Activated CD4-positive, alpha-beta T cell treated with anti-CD3 and anti-CD28 coated beads, Interleukin-2, amount 10 ng/mL, durations not matched to agents 24 days and 14 days (primary cell): ENCODE data around the gene ZSWIM3. TPM values are rescaled to one million over a fixed set of nuclear protein-coding genes. Genes with fewer than 3 reads are reported as not detected.
A peak's percentile ranks its signal among the peaks of the same experiment; 100 is the strongest.
"Not testable (repeated sequence)": the region's sequence is repeated elsewhere in the genome, so short reads cannot be mapped to it uniquely, and the experiment has no call there.

Experiments
- DNase-seq: peaks from one replicate; pipeline ENCODE4 v3.0.0; 2022
- H3K27ac Mint-ChIP-seq: one replicate; pipeline ENCODE4 v1.8.0; 2022; ENCODE audit warnings: mild to moderate bottlenecking, mixed read lengths
- H3K27me3 Mint-ChIP-seq: one replicate; pipeline ENCODE4 v1.8.0; 2022; ENCODE audit warnings: mixed read lengths
- H3K36me3 Mint-ChIP-seq: one replicate; pipeline ENCODE4 v1.8.0; 2022; ENCODE audit warnings: low read depth, mild to moderate bottlenecking, mixed read lengths
- H3K4me1 Mint-ChIP-seq: one replicate; pipeline ENCODE4 v1.8.0; 2021; ENCODE audit warnings: mixed read lengths
- H3K4me3 Mint-ChIP-seq: one replicate; pipeline ENCODE4 v1.8.0; 2022; ENCODE audit warnings: mild to moderate bottlenecking, moderate library complexity, mixed read lengths
- H3K9me3 Mint-ChIP-seq: one replicate; pipeline ENCODE4 v1.8.0; 2021; ENCODE audit warnings: mixed read lengths
- intact Hi-C: fragments of 100-400 bp; cut with micrococcal nuclease; formaldehyde crosslinking; loops from one replicate; pipeline ENCODE4 v1.15.1; 2023
- total RNA-seq: library from RNA; stranded (reverse); gene quantifications from 2 replicates; pipeline ENCODE4 v1.2.3, GENCODE V29; 2022

Gene ZSWIM3
- total RNA-seq, 1 donor from 2014 or later = 5.5 TPM

GRCh38 chr20:45894797-45895196 is 37.4 kb downstream of the ZSWIM3 start:
- no peaks in the 10 kb centered on the region for H3K27me3 Mint-ChIP-seq
- no peak overlapping the region for H3K4me3 Mint-ChIP-seq
- peaks cover 17% of the 10 kb centered on the region for H3K4me1 Mint-ChIP-seq
- H3K36me3 Mint-ChIP-seq = peaks cover 10% of the 10 kb centered on the region
- H3K27ac Mint-ChIP-seq = no peak overlapping the region
- intact Hi-C loops = no loop called here
- no peak for DNase-seq
- H3K9me3 Mint-ChIP-seq = no peaks in the 10 kb centered on the region

- Mint-ChIP-seq H3K27ac (no peak overlapping the region), H3K9me3 (no peaks in the 10 kb centered on the region), H3K4me1 (peaks cover 11% of the 10 kb centered on the region), H3K36me3 (peaks cover 10% of the 10 kb centered on the region), H3K4me3 (no peak overlapping the region), H3K27me3 (no peaks in the 10 kb centered on the region)
- intact Hi-C loops = no loop called here
- DNase-seq = no peak
Observed at GRCh38 chr20:45896641-45897161, 39.3 kb downstream of the ZSWIM3 start.

- Mint-ChIP-seq H3K27ac (no peak overlapping the region), H3K36me3 (peaks cover 10% of the 10 kb centered on the region), H3K9me3 (no peaks in the 10 kb centered on the region), H3K27me3 (no peaks in the 10 kb centered on the region), H3K4me3 (no peak overlapping the region), H3K4me1 (peaks cover 7% of the 10 kb centered on the region)
- intact Hi-C loops = no loop called here
- no peak for DNase-seq
Observed at GRCh38 chr20:45897289-45897688, 39.9 kb downstream of the ZSWIM3 start.

GRCh38 chr20:45897692-45898091 is 40.3 kb downstream of the ZSWIM3 start:
- no peak overlapping the region for H3K27ac Mint-ChIP-seq
- H3K27me3 Mint-ChIP-seq = no peaks in the 10 kb centered on the region
- no peak for DNase-seq
- H3K36me3 Mint-ChIP-seq = peaks cover 7% of the 10 kb centered on the region
- H3K4me1 Mint-ChIP-seq = peaks cover 3% of the 10 kb centered on the region
- intact Hi-C loops = no loop called here
- no peaks in the 10 kb centered on the region for H3K9me3 Mint-ChIP-seq
- no peak overlapping the region for H3K4me3 Mint-ChIP-seq

- Mint-ChIP-seq H3K4me1 (peaks cover 2% of the 10 kb centered on the region), H3K27me3 (no peaks in the 10 kb centered on the region), H3K36me3 (peaks cover 5% of the 10 kb centered on the region), H3K9me3 (no peaks in the 10 kb centered on the region), H3K27ac (no peak overlapping the region), H3K4me3 (no peak overlapping the region)
- DNase-seq = no peak
- intact Hi-C loops = no loop called here
Observed at GRCh38 chr20:45898285-45898684, 40.9 kb downstream of the ZSWIM3 start.

GRCh38 chr20:45899046-45899835 is 41.8 kb downstream of the ZSWIM3 start:
- peak overlapping the region; percentile 7 for H3K27ac Mint-ChIP-seq
- H3K4me1 Mint-ChIP-seq = no peaks in the 10 kb centered on the region
- intact Hi-C loops = no loop called here
- H3K4me3 Mint-ChIP-seq = no peak overlapping the region
- no peaks in the 10 kb centered on the region for H3K27me3 Mint-ChIP-seq
- H3K9me3 Mint-ChIP-seq = no peaks in the 10 kb centered on the region
- DNase-seq = no peak
- peaks cover 5% of the 10 kb centered on the region for H3K36me3 Mint-ChIP-seq

GRCh38 chr20:45901332-45901731 is 43.9 kb downstream of the ZSWIM3 start:
- H3K4me1 Mint-ChIP-seq, DNase-seq, intact Hi-C loops, H3K4me3 Mint-ChIP-seq, H3K9me3 Mint-ChIP-seq, H3K36me3 Mint-ChIP-seq, H3K27me3 Mint-ChIP-seq, H3K27ac Mint-ChIP-seq: not testable (repeated sequence)

GRCh38 chr20:45902199-45902701 is 44.8 kb downstream of the ZSWIM3 start:
- intact Hi-C loops = no loop called here
- no peak for DNase-seq
- H3K27ac Mint-ChIP-seq = no peak overlapping the region
- H3K4me1 Mint-ChIP-seq = no peaks in the 10 kb centered on the region
- H3K9me3 Mint-ChIP-seq = no peaks in the 10 kb centered on the region
- no peaks in the 10 kb centered on the region for H3K27me3 Mint-ChIP-seq
- no peak overlapping the region for H3K4me3 Mint-ChIP-seq
- H3K36me3 Mint-ChIP-seq = peaks cover 5% of the 10 kb centered on the region

- Mint-ChIP-seq H3K27ac (no peak overlapping the region), H3K9me3 (no peaks in the 10 kb centered on the region), H3K27me3 (no peaks in the 10 kb centered on the region), H3K4me3 (no peak overlapping the region), H3K36me3 (no peaks in the 10 kb centered on the region), H3K4me1 (no peaks in the 10 kb centered on the region)
- no peak for DNase-seq
- intact Hi-C loops = no loop called here
Observed at GRCh38 chr20:45904583-45905504, 47.4 kb downstream of the ZSWIM3 start.

GRCh38 chr20:45905505-45906079 is 48.2 kb downstream of the ZSWIM3 start:
- no peak overlapping the region for H3K4me3 Mint-ChIP-seq
- no peaks in the 10 kb centered on the region for H3K36me3 Mint-ChIP-seq
- peaks cover 2% of the 10 kb centered on the region for H3K9me3 Mint-ChIP-seq
- H3K27me3 Mint-ChIP-seq = no peaks in the 10 kb centered on the region
- DNase-seq = no peak
- H3K27ac Mint-ChIP-seq = no peak overlapping the region
- peaks cover 2% of the 10 kb centered on the region for H3K4me1 Mint-ChIP-seq
- intact Hi-C loops = no loop called here

GRCh38 chr20:45907219-45907948 is 50.0 kb downstream of the ZSWIM3 start:
- intact Hi-C loops = no loop called here
- Mint-ChIP-seq H3K36me3 (no peaks in the 10 kb centered on the region), H3K4me3 (no peak overlapping the region), H3K9me3 (peaks cover 4% of the 10 kb centered on the region), H3K27me3 (no peaks in the 10 kb centered on the region), H3K27ac (no peak overlapping the region), H3K4me1 (peaks cover 10% of the 10 kb centered on the region)
- DNase-seq = no peak

- Mint-ChIP-seq H3K27me3 (peaks cover 1% of the 10 kb centered on the region), H3K4me1 (peaks cover 11% of the 10 kb centered on the region), H3K36me3 (no peaks in the 10 kb centered on the region), H3K9me3 (peaks cover 4% of the 10 kb centered on the region), H3K4me3 (no peak overlapping the region), H3K27ac (no peak overlapping the region)
- intact Hi-C loops = no loop called here
- no peak for DNase-seq
Observed at GRCh38 chr20:45908084-45908483, 50.7 kb downstream of the ZSWIM3 start.

GRCh38 chr20:45909336-45909808 is 52.0 kb downstream of the ZSWIM3 start:
- peaks cover 11% of the 10 kb centered on the region for H3K4me1 Mint-ChIP-seq
- H3K27me3 Mint-ChIP-seq = peaks cover 2% of the 10 kb centered on the region
- H3K4me3 Mint-ChIP-seq = no peak overlapping the region
- no peak for DNase-seq
- H3K36me3 Mint-ChIP-seq = no peaks in the 10 kb centered on the region
- peaks cover 4% of the 10 kb centered on the region for H3K9me3 Mint-ChIP-seq
- intact Hi-C loops = no loop called here
- H3K27ac Mint-ChIP-seq = no peak overlapping the region
